CD14-positive monocyte (primary cell): Measurements from ENCODE around the gene EXOSC10. TPM values are rescaled to one million over a fixed set of nuclear protein-coding genes. Genes with fewer than 3 reads are reported as not detected.

Source experiments
- DNase-seq, 3 donors: peaks; one replicate each; pipeline ENCODE4 v3.0.0-alpha.2; 2011 to 2022
- H2AFZ ChIP-seq: 2 replicates; pipeline ENCODE4 v1.6.0; 2012; ENCODE audit warnings: mild to moderate bottlenecking, low read depth, low read length, inconsistent platforms; ENCODE audit not compliant: insufficient read depth, poor library complexity, severe bottlenecking
- H3K27ac ChIP-seq, 2 donors: 1 replicate in 1 of 2; 2 replicates in 1 of 2; pipeline ENCODE4 v1.5.1; 2012 to 2013; ENCODE audit warnings: low read length in 2 of 2, control low read depth in 1 of 2, inconsistent platforms in 1 of 2, low read depth in 1 of 2, mild to moderate bottlenecking in 1 of 2
- H3K27me3 ChIP-seq, 2 donors: one replicate each; pipeline versions ENCODE4 v1.6.0 to v1.6.1; 2011 to 2013; ENCODE audit warnings: low read length in 2 of 2; ENCODE audit not compliant: control insufficient read depth in 2 of 2, insufficient read depth in 2 of 2
- H3K36me3 ChIP-seq, 2 donors: replicated peaks in 1 of 2; 1 replicate in 1 of 2; 2 replicates in 1 of 2; pipeline versions ENCODE4 v1.5.1 to v1.6.1; 2012 to 2013; ENCODE audit warnings: low read length in 2 of 2, control low read depth in 1 of 2, inconsistent platforms in 1 of 2, mild to moderate bottlenecking in 1 of 2; ENCODE audit not compliant: insufficient read depth in 2 of 2, control insufficient read depth in 1 of 2
- H3K4me1 ChIP-seq, 2 donors: 1 replicate in 1 of 2; 2 replicates in 1 of 2; pipeline versions ENCODE4 v1.5.1 to v1.6.1; 2012 to 2013; ENCODE audit warnings: low read length in 2 of 2, control low read depth in 1 of 2, inconsistent platforms in 1 of 2, mild to moderate bottlenecking in 1 of 2, moderate library complexity in 1 of 2; ENCODE audit not compliant: insufficient read depth in 2 of 2, control insufficient read depth in 1 of 2
- H3K4me2 ChIP-seq: replicated peaks from 2 replicates; pipeline ENCODE3; 2012; ENCODE audit warnings: low read length, moderate library complexity, mild to moderate bottlenecking; ENCODE audit not compliant: poor library complexity, severe bottlenecking; ENCODE audit errors: extremely low read depth
- H3K4me3 ChIP-seq, 3 experiments: fragments of 200-600 bp in 1 of 3; sonication (generic) in 1 of 3; replicated peaks in 1 of 3; 1 replicate in 2 of 3; 2 replicates in 1 of 3; pipeline ENCODE4 v1.5.1; 2011 to 2013; ENCODE audit warnings: low read length in 3 of 3, mild to moderate bottlenecking in 3 of 3, control low read depth in 2 of 3, low read depth in 2 of 3, inconsistent platforms in 1 of 3, moderate library complexity in 1 of 3
- H3K79me2 ChIP-seq: 2 replicates; pipeline ENCODE4 v1.6.0; 2012; ENCODE audit warnings: mild to moderate bottlenecking, control low read depth, inconsistent platforms, low read length, moderate library complexity; ENCODE audit not compliant: insufficient read depth
- H3K9ac ChIP-seq: 2 replicates; pipeline ENCODE4 v1.6.0; 2017; ENCODE audit warnings: low read length, mild to moderate bottlenecking; ENCODE audit not compliant: insufficient read depth, poor library complexity, severe bottlenecking
- H3K9me3 ChIP-seq, 2 donors: replicated peaks in 1 of 2; 1 replicate in 1 of 2; 2 replicates in 1 of 2; pipeline versions ENCODE4 v1.5.1 to v1.6.1; 2012 to 2013; ENCODE audit warnings: low read length in 2 of 2, control low read depth in 1 of 2; ENCODE audit not compliant: control insufficient read depth in 1 of 2, insufficient read depth in 1 of 2
- H4K20me1 ChIP-seq: 2 replicates; pipeline ENCODE4 v1.6.0; 2012; ENCODE audit warnings: mild to moderate bottlenecking, low read length, control low read depth, moderate library complexity; ENCODE audit not compliant: insufficient read depth
- H3K27ac Mint-ChIP-seq, 7 donors: one replicate each; pipeline ENCODE4 v1.8.0; 2020; ENCODE audit warnings: mild to moderate bottlenecking in 7 of 7, mixed read lengths in 7 of 7, moderate library complexity in 6 of 7, inconsistent platforms in 2 of 7
- H3K27me3 Mint-ChIP-seq, 3 donors: one replicate each; pipeline ENCODE4 v1.8.0; 2021 to 2022; ENCODE audit warnings: low read depth in 3 of 3, mild to moderate bottlenecking in 3 of 3, mixed read lengths in 3 of 3, moderate library complexity in 3 of 3, inconsistent platforms in 1 of 3
- H3K36me3 Mint-ChIP-seq, 2 donors: one replicate each; pipeline ENCODE4 v1.8.0; 2020; ENCODE audit warnings: mixed read lengths in 2 of 2, inconsistent platforms in 1 of 2, mild to moderate bottlenecking in 1 of 2
- H3K4me1 Mint-ChIP-seq: one replicate; pipeline ENCODE4 v1.8.0; 2020; ENCODE audit warnings: mild to moderate bottlenecking, mixed read lengths
- H3K4me3 Mint-ChIP-seq, 2 donors: one replicate each; pipeline ENCODE4 v1.8.0; 2020; ENCODE audit warnings: mild to moderate bottlenecking in 2 of 2, mixed read lengths in 2 of 2, moderate library complexity in 1 of 2
- H3K9me3 Mint-ChIP-seq, 7 donors: one replicate each; pipeline ENCODE4 v1.8.0; 2020 to 2022; ENCODE audit warnings: mixed read lengths in 7 of 7, mild to moderate bottlenecking in 6 of 7, moderate library complexity in 6 of 7, inconsistent platforms in 2 of 7
- CTCF ChIP-seq: fragments of 200-600 bp; IDR thresholded peaks from one replicate; pipeline ENCODE4 v1.8.0; 2022; ENCODE audit warnings: antibody characterized with exemption, mild to moderate bottlenecking
- WGBS: methylation state at CpG from one replicate; pipeline ENCODE4 v1.1.5; 2013; ENCODE audit warnings: missing lambda C conversion rate; ENCODE audit not compliant: insufficient coverage; 5-methylcytosine and 5-hydroxymethylcytosine counted together
- intact Hi-C, 2 donors: fragments of 100-400 bp; cut with micrococcal nuclease; formaldehyde crosslinking; loops; one replicate each; pipeline versions ENCODE4 v1.15.0 to v1.15.1; 2023
- polyA plus RNA-seq, 3 donors: library from polyadenylated mRNA; depleted of rRNA in 1 of 3; unstranded in 2 of 3; stranded (reverse) in 1 of 3; fragments of 300-500 nt in 2 of 3; fragments of >200 nt in 1 of 3; fragmentation: Illumina TruSeq in 2 of 3; gene quantifications; 1 replicate in 2 of 3; 2 replicates in 1 of 3; pipeline ENCODE4 v1.2.3, GENCODE V29; 2012 to 2021

Gene EXOSC10
- polyA plus RNA-seq, 3 donors: 24.0 to 66.3 (median 27.4) TPM

- H3K27ac ChIP-seq: no peak overlapping the region
- H3K9me3 Mint-ChIP-seq: no peaks in the 10 kb centered on the region
- H3K27ac Mint-ChIP-seq: peak overlapping the region in 1 of 7 donors; percentile 75
- no peaks in the 10 kb centered on the region for H3K4me1 Mint-ChIP-seq
- peaks cover 24% of the 10 kb centered on the region for H4K20me1 ChIP-seq
- no CpG with 5 or more reads among the region's 10 CpGs for WGBS
- H3K9me3 ChIP-seq: no peaks in the 10 kb centered on the region
- H3K79me2 ChIP-seq: no peaks in the 10 kb centered on the region
- H2AFZ ChIP-seq: no peak overlapping the region
- no peak overlapping the region for H3K4me3 Mint-ChIP-seq
- H3K4me1 ChIP-seq: no peaks in the 10 kb centered on the region
- H3K27me3 ChIP-seq: no peaks in the 10 kb centered on the region
- no peak overlapping the region for H3K9ac ChIP-seq
- peaks cover 0 to 3% (median 1%) of the 10 kb centered on the region in 3 donors for H3K27me3 Mint-ChIP-seq
- no peak overlapping the region for H3K4me3 ChIP-seq
- intact Hi-C loops: loop anchor here in 1 of 2 donors (10.0 kb wide), 1 partner anchor 613 kb away; no protein-coding TSS in a partner anchor
- H3K36me3 ChIP-seq: peaks cover 10 to 23% of the 10 kb centered on the region in 2 donors
- H3K4me2 ChIP-seq: no peak overlapping the region
- peaks cover 16 to 28% of the 10 kb centered on the region in 2 donors for H3K36me3 Mint-ChIP-seq
- no peak for TF ChIP-seq CTCF
- no peak for DNase-seq
Measured at GRCh38 chr1:11031624-11032262, 67.9 kb downstream of the EXOSC10 start.

GRCh38 chr1:11030865-11031264 lies 68.8 kb downstream of the EXOSC10 start:
- H3K79me2 ChIP-seq: no peaks in the 10 kb centered on the region
- Mint-ChIP-seq H3K27me3 (peaks cover 0 to 3% (median 1%) of the 10 kb centered on the region in 3 donors), H3K36me3 (peaks cover 23 to 37% of the 10 kb centered on the region in 2 donors), H3K9me3 (no peaks in the 10 kb centered on the region), H3K4me1 (no peaks in the 10 kb centered on the region), H3K4me3 (no peak overlapping the region), H3K27ac (no peak overlapping the region)
- no peak for DNase-seq
- no peak overlapping the region for H3K27ac ChIP-seq
- H3K4me1 ChIP-seq: no peaks in the 10 kb centered on the region
- H3K4me2 ChIP-seq: no peak overlapping the region
- peaks cover 18 to 31% of the 10 kb centered on the region in 2 donors for H3K36me3 ChIP-seq
- no peak overlapping the region for H3K4me3 ChIP-seq
- no peak overlapping the region for H2AFZ ChIP-seq
- no peaks in the 10 kb centered on the region for H3K9me3 ChIP-seq
- H3K27me3 ChIP-seq: no peaks in the 10 kb centered on the region
- TF ChIP-seq CTCF: no peak
- H4K20me1 ChIP-seq: peaks cover 32% of the 10 kb centered on the region
- 100% methylated on average over 2 of the region's 9 CpGs for WGBS
- H3K9ac ChIP-seq: no peak overlapping the region
- intact Hi-C loops: loop anchor here in 1 of 2 donors (10.0 kb wide), 1 partner anchor 614 kb away; no protein-coding TSS in a partner anchor
